HG02884 (cell line): ENCODE data around the gene SMG5.
"Not testable (repeated sequence)": the region's sequence is repeated elsewhere in the genome, so short reads cannot be mapped to it uniquely, and the experiment has no call there.

Source experiments
- ATAC-seq: cut with Tn5 transposase; IDR thresholded peaks from one replicate; pipeline ENCODE4 v1.9.1; 2021; ENCODE audit warnings: mild to moderate bottlenecking, moderate library complexity; ENCODE audit not compliant: unreplicated experiment

SMG5 gene, protein sequence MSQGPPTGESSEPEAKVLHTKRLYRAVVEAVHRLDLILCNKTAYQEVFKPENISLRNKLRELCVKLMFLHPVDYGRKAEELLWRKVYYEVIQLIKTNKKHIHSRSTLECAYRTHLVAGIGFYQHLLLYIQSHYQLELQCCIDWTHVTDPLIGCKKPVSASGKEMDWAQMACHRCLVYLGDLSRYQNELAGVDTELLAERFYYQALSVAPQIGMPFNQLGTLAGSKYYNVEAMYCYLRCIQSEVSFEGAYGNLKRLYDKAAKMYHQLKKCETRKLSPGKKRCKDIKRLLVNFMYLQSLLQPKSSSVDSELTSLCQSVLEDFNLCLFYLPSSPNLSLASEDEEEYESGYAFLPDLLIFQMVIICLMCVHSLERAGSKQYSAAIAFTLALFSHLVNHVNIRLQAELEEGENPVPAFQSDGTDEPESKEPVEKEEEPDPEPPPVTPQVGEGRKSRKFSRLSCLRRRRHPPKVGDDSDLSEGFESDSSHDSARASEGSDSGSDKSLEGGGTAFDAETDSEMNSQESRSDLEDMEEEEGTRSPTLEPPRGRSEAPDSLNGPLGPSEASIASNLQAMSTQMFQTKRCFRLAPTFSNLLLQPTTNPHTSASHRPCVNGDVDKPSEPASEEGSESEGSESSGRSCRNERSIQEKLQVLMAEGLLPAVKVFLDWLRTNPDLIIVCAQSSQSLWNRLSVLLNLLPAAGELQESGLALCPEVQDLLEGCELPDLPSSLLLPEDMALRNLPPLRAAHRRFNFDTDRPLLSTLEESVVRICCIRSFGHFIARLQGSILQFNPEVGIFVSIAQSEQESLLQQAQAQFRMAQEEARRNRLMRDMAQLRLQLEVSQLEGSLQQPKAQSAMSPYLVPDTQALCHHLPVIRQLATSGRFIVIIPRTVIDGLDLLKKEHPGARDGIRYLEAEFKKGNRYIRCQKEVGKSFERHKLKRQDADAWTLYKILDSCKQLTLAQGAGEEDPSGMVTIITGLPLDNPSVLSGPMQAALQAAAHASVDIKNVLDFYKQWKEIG

DNA sequence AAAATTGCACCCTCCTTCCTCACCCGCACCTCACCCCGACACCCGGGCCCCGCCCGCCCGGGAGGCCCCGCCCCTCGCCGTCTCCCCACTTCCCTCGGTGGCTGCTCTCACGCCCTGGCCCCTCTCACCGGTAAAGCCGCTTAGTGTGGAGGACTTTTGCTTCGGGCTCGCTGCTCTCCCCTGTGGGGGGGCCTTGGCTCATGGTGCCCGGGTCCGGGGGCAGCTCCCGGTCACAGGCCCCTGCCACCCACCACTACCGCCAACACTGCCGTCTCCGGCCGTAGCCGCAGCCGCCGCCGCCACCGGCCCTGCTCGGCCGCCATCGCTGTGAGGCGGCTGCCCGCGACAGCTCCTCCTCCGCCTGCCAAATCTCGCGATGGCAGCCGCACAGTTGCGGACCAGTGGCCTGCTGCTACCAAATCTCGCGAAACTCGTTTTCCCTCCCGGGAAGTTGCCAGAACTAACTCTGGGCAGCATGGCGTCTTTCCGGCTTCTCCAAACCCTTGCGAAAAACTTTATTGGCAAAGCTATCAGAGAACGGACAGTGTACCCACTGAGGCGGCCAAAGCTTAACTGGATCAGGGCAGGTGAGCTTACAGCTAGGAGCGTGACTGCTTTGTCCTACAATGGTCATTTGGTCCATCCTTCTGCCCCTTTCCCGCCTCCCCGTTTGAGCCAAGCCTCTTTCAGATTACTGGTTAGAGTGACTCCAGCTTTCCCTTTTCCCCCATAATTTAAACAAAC, at the start of gene SMG5:
TSS of gene SMG5 (minus strand) at position 347 of the 744 bp plus-strand sequence. CDS start at position 202, 145 bp downstream.
- ATAC-seq, result peak; percentile 75

DNA sequence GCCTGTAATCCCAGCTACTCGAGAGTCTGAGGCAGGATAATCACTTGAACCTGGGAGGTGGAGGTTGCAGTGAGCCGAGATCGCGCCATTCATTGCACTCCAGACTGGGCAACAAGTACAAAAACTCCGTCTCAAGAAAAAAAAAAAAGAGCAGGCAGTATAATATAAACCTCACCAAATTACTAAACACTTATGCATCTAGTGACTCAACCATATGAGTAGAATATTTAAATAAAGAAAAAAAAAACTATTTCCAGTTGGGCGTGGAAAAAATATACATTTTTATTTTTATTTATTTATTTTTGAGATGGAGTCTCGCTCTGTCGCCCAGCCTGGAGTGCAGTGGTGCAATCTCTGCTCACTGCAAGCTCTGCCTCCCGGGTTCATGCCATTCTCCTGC, 40.6 kb upstream of the SMG5 start:
- ATAC-seq, result not testable (repeated sequence)

DNA sequence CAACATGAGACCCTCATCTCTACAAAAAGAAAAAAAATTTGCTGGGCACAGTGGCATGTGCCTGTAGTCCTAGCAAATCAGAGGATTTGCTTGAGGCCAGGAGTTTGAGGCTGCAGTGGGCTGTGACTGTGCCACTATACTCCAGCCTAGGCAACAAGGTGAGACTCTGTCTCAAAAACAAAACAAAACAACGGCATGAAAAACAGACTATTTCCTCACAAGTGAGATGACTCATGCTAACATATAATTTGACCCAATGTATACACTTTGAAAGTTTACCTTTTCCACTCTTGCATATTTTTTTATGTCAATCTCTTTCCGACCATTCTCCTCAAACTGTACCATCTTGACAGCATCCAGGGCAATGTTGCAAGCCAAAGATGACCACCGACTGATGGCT, 37.9 kb upstream of the SMG5 start:
- ATAC-seq, result no peak

DNA sequence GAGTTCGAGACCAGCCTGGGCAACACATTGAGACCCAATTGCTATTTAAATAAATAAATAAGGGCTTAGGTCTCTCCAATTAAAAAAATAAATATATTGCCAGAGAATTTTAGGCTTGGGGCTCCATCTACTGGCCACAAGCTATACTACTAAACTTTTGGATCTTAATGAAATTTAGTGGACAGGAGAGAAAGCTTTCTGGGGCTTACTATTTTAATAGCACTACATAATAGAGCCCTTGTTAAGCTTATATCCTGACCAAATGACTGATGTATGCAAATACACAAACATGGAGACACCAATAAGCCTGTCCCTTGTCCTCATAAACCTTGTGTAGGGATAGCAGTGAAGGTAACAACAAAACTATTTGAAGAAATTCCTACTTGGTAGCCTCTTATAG, 37.0 kb upstream of the SMG5 start:
- ATAC-seq, result no peak

DNA sequence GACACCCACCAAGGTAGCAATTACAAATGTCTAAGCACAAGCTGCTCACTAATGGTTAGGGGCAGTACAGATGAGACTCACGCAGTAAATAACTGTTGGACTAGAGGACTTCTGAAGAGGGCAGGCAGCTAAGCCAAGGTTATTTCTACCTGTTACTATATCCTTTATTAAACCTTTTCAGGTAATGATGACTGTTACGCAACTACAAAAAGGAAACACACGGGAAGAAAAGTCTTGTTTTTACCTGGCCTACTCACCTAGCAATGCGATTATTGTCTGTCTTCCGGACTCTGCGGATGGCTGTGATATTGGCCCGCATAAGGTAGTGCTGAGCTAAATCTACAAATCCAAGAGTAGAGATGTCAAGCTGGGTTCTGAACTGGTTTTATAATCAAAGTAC, 34.3 kb upstream of the SMG5 start:
- no peak for ATAC-seq

DNA sequence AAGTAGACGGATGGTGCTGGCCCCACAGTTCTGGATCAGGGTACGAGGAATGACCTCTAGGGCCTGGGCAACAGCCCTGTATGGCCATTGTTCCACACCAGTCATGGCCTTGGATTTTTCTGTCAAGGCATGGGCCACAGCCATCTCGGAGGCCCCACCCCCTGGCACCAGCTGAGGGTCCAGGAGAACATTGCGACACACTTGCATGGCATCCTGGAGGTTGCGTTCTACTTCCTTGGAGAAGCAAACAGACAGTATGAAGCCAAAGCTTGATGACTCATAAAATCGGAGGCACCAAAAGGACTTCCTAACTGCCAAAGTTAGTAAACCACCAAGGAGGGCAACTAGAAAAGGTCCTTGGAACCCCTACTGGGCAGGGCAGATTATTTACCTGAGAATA, 28.3 kb upstream of the SMG5 start:
- ATAC-seq, result no peak

DNA sequence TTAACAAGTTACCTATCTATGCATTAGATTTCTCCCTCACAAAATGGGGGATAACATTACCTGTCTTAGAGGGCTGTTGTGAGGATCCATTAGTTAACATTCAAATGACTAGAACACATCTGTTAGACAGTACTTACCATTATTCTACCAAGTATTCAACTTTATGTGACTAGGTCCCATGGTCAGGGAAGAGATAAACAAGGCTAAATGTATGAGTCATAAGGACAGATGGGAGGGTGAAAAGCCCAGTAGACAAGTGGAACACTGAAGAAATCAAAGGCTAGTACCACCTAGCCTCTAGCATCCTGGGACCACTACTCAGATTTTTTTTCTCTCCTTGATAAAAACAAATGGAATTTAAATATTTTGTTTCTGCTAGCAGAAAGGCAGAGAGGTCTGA, 25.5 kb upstream of the SMG5 start:
- no peak for ATAC-seq

DNA sequence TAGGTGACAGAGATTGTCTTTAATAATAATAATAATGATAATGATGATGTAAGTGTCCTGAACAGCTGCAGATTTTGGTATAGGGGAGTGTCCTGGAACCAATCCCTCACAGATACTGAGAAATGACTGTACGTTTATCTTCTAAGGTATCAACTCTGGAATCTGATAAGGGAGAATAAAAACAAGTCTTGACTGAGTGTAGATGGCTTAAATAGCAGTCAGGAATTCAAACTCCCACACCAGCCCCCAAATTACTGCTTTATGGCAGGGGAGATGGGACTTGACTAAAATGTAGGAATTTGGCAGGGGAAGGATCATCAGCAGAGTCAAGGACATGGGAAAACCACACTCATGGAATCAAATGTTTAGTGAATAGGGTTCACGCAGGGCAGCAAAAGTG, 22.6 kb upstream of the SMG5 start:
- no peak for ATAC-seq

DNA sequence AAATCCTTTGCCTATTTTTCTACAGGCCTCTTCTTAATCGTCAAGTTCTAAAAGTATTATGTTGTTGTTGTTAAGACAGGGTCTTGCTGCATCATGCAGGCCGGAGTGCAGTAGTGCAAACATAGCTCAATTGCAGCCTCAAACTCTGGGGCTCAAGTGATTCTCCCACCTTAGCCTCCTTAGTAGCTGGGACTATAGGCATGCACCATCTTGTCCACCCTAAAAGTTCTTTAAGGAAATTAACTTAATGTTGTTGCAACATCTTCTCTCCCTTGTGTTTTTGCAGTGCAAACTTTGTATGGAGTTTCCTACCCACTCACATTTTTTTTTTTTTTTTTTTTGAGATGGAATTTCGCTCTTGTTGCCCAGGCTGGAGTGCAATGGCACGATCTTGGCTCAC, 20.6 kb upstream of the SMG5 start:
- no peak for ATAC-seq

DNA sequence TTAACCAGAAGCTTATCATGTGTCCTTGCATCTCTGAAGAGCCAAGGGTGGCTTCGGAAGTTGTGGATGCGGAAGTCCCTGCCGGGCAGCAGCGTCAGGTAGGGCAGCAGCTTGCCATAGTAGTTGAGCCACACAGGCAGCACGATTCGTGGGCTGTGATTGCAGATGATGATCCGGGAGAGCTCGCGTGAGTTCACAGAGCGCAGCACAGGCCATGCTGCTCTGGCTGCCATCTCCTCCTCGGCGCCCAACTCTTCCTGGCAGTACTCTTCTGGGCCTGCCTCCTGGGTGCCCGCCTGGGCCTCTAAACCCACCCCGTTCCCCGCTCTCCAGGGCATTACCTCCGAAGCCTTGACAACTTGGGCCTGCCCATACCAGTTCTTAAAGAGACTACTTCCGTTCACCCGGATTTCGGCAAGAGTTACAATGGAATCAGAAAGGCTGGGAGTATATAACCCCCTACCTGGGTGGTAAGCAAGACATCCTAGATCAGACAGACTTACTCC, 16.3 kb upstream of the SMG5 start, which contains the start of gene VHLL:
TSS of gene VHLL (minus strand) at position 456 of the 506 bp plus-strand sequence. CDS start at position 338, 118 bp downstream.
- no peak for ATAC-seq

DNA sequence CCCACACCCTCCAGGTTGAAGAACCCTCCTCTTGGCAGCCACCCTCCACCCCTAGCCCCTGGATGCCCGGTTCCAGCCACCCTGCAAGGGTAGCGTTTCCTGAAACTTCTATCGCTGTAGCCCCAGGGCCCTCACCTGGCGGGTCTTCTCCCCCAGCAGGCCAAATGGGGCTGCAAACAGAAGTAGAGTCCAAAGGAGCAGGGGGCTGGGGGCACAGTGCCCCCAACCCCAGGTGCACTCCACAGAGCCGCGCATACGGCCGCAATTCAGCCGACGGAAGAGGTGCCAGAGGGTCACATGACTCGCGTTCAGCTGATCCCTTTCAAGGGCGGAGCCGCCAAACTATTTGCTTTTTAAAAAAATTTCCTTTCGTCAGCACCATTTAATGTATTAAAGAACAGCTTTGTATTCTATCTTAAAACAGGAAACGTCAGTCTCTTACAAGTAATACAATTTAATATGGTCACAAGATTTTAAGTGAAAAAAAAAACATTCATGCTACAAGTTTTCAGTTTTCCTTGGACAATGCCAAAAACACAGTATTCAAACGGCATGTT, 12.8 kb upstream of the SMG5 start, which contains the start of gene GLMP:
TSS of gene GLMP (minus strand) at position 289 of the 557 bp plus-strand sequence. CDS start at position 255, 34 bp downstream.
- no peak for ATAC-seq

DNA sequence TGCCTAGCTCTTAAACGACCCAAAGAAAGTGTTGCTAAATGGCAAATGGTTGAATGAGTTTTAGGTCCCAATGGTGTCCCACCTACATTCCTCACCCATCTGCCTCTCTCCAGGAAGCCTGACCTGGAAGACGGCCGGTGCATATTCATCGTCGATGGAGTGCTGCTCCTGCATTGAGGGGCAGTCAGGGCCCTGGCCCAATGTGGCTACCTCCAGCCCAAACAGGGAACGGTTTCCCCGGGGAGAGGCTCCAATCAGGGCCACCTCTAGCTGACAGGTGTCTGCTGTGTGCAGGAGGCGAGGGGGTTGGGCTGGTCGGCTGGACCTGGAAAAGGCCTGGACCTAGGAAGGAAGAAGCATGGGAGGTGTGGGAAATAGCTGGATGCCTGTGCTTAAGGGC, 11.3 kb upstream of the SMG5 start:
- no peak for ATAC-seq

DNA sequence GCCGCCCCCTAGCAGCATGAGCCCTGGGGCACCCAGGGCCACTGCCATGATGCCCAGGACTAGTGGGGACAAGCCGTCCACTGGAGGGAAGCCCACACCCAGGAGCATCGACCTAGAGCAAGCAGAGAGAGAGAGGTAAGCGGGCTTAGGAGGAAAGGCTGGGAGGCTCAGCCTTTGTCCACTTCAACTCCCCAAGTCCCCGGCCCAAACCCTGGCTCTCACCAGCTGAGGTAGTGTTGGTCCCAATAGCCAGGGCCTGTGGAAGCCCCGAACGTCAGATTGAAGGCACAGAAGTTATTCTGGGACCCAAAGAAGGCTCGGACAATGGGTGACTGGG, 10.4 kb upstream of the SMG5 start:
- ATAC-seq, result no peak

DNA sequence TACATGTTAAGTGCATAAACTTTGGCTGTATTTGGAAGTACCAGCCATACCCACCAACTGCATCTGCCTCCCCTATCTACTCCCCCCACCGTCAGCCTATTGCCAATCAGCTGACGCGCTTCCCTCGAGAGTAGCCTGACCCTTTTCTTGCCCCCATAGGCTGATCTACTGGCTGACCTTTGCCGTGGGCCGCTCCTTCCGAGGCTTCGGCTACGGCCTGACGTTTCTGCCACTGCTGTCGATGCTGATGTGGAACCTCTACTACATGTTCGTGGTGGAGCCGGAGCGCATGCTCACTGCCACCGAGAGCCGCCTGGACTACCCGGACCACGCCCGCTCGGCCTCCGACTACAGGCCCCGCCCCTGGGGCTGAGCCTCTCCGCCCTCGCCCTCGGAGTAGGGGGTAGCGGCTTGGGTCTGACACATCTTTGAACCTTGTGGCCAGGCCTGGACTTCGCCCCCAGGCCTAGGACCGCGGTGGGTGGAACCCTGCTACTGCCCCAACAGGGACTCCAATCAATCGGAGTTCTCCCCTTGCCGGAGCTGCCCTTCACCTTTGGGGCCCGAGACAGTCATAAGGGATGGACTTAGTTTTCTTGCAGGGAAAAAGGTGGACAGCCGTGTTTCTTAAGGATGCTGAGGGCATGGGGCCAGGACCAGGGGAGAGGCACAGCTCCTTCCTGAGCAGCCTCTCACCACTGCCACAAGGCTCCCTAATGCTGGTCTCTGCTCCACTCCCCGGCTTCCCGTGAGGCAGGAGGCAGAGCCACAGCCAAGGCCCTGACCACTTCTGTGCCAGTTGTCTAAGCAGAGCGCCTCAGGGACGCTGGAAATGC, 8.8 kb upstream of the SMG5 start:
- ATAC-seq, result no peak

DNA sequence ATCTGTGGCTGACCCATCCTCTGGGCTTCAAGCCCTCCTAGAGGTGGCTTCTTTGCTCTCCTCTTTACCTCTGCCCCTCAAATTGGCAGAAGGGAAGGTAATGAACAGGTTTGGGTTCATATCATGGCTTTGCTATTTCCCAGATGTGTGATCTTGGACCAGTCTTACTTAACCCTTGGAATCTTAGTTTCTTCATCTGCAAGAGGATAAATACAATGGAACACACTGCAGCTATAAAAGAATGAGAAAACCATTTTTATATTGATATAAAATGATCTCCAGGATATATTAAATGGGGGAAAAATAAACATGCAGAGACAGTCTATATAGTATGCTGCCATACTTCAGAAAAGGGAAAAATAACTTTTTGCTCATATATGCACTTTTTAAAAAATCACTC, 7.2 kb upstream of the SMG5 start:
- ATAC-seq, result no peak

DNA sequence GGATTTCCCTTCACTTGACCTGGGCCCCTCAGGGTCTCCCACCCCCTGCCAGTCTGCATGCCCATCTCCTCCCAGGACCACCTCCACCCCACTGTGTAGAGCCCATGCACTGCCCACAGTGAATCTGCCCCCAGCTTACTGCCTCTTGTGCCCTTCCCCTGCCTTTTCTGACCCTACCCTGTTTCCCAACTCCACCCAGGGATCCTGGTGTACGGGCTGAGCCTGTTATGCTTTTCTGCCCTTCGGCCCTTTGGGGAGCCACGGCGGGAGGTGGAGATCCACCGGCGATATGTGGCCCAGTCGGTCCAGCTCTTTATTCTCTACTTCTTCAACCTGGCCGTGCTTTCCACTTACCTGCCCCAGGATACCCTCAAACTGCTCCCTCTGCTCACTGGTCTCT, 3.4 kb upstream of the SMG5 start:
- no peak for ATAC-seq

DNA sequence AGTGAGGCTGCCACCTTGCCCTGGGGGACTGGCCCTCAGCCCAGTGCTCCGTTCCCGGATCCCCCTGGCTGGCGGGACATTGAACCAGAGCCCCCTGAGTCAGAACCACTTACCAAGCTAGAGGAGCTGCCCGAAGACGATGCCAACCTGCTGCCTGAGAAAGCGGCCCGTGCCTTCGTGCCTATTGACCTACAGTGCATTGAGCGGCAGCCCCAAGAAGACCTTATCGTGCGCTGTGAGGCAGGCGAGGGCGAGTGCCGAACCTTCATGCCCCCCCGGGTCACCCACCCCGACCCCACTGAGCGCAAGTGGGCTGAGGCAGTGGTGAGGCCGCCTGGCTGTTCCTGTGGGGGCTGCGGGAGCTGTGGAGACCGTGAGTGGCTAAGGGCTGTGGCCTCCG, 2.8 kb upstream of the SMG5 start:
- ATAC-seq, result no peak

DNA sequence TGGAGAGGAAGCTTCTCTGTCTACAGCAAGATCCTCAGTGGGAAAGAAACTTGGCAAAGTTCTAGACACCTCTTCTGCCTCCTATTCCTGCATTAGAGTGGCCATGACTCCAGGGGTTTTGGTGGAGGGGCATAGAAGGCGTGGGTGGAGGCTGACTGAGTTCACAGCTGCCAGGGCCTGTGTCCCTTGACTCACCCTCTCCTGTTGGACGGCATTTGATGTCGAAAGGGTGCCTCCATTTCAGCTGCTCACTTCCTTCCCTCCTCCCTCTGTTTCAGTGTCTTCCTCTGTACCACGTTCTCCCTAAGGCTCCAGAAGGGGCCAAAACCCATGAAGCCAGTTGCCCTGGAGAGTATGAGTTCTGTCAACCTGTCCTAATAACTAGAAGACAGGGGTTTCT, 2.1 kb upstream of the SMG5 start:
- no peak for ATAC-seq

DNA sequence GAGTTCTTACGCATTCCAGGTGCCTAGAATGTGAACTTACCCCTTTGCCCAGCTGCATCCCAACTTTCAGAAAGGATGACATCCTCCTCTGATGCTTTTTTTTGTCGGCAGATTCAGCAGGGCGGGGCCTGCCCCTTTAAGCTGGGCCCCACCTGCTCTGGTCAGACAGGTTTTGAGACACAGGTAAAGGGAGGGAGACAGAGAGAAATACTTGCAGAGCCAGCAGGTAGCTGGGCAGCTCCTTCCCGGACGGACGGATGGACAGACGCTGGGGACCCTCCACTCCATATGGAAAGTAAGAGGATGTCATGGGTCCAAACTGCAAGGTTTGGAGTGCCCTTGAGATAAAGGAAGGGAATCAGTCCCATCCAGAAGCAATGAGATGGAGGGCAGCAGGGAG, 1.5 kb upstream of the SMG5 start, which contains the start of gene TMEM79:
TSS of gene TMEM79 (plus strand) at position 214 of the 400 bp plus-strand sequence. CDS start 902 bp downstream, outside the sequence.
- no peak for ATAC-seq
